Calu3 (cell line): ENCODE results near the gene BST1. TPM values are rescaled to one million over a fixed set of nuclear protein-coding genes. Genes with fewer than 3 reads are reported as not detected.

Source experiments
- BruUV-seq: library from RNA; stranded (reverse); fragments of 400-500 nt; replicated peaks from 2 replicates; lab custom pipeline; 2021; lab: Mats Ljungman, UMichigan
- CTCF ChIA-PET: fragments of 300-600 bp; sonication (Branson Sonifier 250); formaldehyde crosslinking; loops from one replicate; lab custom pipeline; 2022; ENCODE audit warnings: antibody characterized with exemption; lab: Charles Lee
- DNase-seq: peaks from one replicate; pipeline ENCODE4 v3.0.0; 2022
- H3K27ac Mint-ChIP-seq: one replicate; pipeline ENCODE4 v1.8.0; 2022; ENCODE audit warnings: mixed read lengths; ENCODE audit not compliant: unreplicated experiment
- H3K27me3 Mint-ChIP-seq: one replicate; pipeline ENCODE4 v1.8.0; 2022; ENCODE audit warnings: mixed read lengths; ENCODE audit not compliant: unreplicated experiment
- H3K36me3 Mint-ChIP-seq: one replicate; pipeline ENCODE4 v1.8.0; 2022; ENCODE audit warnings: mild to moderate bottlenecking, moderate library complexity, mixed read lengths; ENCODE audit not compliant: insufficient read depth, unreplicated experiment
- H3K4me1 Mint-ChIP-seq: one replicate; pipeline ENCODE4 v1.8.0; 2022; ENCODE audit warnings: mild to moderate bottlenecking, low read depth, mixed read lengths; ENCODE audit not compliant: unreplicated experiment
- H3K4me3 Mint-ChIP-seq: one replicate; pipeline ENCODE4 v1.8.0; 2022; ENCODE audit warnings: mild to moderate bottlenecking, low read depth, moderate library complexity, mixed read lengths; ENCODE audit not compliant: unreplicated experiment
- H3K9me3 Mint-ChIP-seq: one replicate; pipeline ENCODE4 v1.8.0; 2022; ENCODE audit warnings: low read depth, mixed read lengths; ENCODE audit not compliant: unreplicated experiment
- CTCF ChIP-seq: fragments of 200-600 bp; IDR thresholded peaks from one replicate; pipeline ENCODE4 v1.8.0; 2022; ENCODE audit warnings: antibody characterized with exemption; ENCODE audit not compliant: unreplicated experiment
- intact Hi-C: fragments of 100-400 bp; cut with micrococcal nuclease; formaldehyde crosslinking; loops from one replicate; pipeline ENCODE4 v1.10.0; 2022; ENCODE audit not compliant: unreplicated experiment
- total RNA-seq: library from RNA; stranded (reverse); gene quantifications from 2 replicates; pipeline ENCODE4 v1.2.3, GENCODE V29; 2022

The BST1 gene
- total RNA-seq, 1 experiment from 2014 or later, result 6.0 TPM

GRCh38 chr4:15779306-15779705 is 76.4 kb downstream of the BST1 start:
- BruUV-seq, result TSS peak; percentile 55
- peak; percentile 21 for DNase-seq
- CTCF ChIA-PET, result interaction anchor here (0.7 kb wide), 1 partner anchor 908 kb away, joined by 5 read pairs; no protein-coding TSS in a partner anchor

GRCh38 chr4:15779809-15780208 is 76.9 kb downstream of the BST1 start:
- CTCF ChIA-PET, result interaction anchor here (0.7 kb wide), 1 partner anchor 908 kb away, joined by 5 read pairs; no protein-coding TSS in a partner anchor
- BruUV-seq, result no TSS peak
- Mint-ChIP-seq H3K27ac (no peak overlapping the region), H3K36me3 (peaks cover 9% of the 10 kb centered on the region), H3K4me1 (peaks cover 6% of the 10 kb centered on the region), H3K27me3 (peaks cover 4% of the 10 kb centered on the region), H3K9me3 (no peaks in the 10 kb centered on the region), H3K4me3 (peak overlapping the region; percentile 66)
- intact Hi-C loops, result no loop called here
- TF ChIP-seq CTCF, result no peak
- DNase-seq, result no peak

More at GRCh38 chr4:15779306-15779705, 76.4 kb downstream of the BST1 start:
- Mint-ChIP-seq H3K4me3 (peak overlapping the region; percentile 66), H3K9me3 (no peaks in the 10 kb centered on the region), H3K27ac (no peak overlapping the region), H3K27me3 (peaks cover 9% of the 10 kb centered on the region), H3K36me3 (peaks cover 9% of the 10 kb centered on the region), H3K4me1 (peaks cover 11% of the 10 kb centered on the region)
- no peak for TF ChIP-seq CTCF
- intact Hi-C loops, result no loop called here

GRCh38 chr4:15781427-15782095 is 78.7 kb downstream of the BST1 start:
- CTCF ChIA-PET, result no interaction called here
- Mint-ChIP-seq H3K36me3 (peaks cover 9% of the 10 kb centered on the region), H3K27me3 (no peaks in the 10 kb centered on the region), H3K4me3 (no peak overlapping the region), H3K9me3 (no peaks in the 10 kb centered on the region), H3K27ac (no peak overlapping the region), H3K4me1 (no peaks in the 10 kb centered on the region)
- DNase-seq, result no peak
- no peak for TF ChIP-seq CTCF
- intact Hi-C loops, result no loop called here
- no TSS peak for BruUV-seq

Other genes with a start within 250 kb of the BST1 start
- gene CC2D2A, start 233.2 kb upstream of the BST1 start, total RNA-seq, result 11.8 TPM in 2 replicates
- 26.4 and 27.0 TPM in 2 replicates for gene FBXL5, start 47.7 kb upstream of the BST1 start, total RNA-seq
- gene FAM200B, start 21.2 kb upstream of the BST1 start, total RNA-seq, result 18.6 and 22.6 TPM in 2 replicates
- gene CD38, start 75.3 kb downstream of the BST1 start, total RNA-seq, result 3.4 and 9.4 TPM in 2 replicates
- gene FGFBP1, start 235.7 kb downstream of the BST1 start, total RNA-seq, result 5.0 and 8.4 TPM in 2 replicates